Right forelimb (tissue), 1 donor: ENCODE data around the gene CNTN5.
"Not testable (repeated sequence)": the region's sequence is repeated elsewhere in the genome, so short reads cannot be mapped to it uniquely, and the experiment has no call there.

Experiments
- DNase-seq: peaks from one replicate; pipeline ENCODE4 v3.0.0-alpha.2; 2018

Gene CNTN5

GRCh38 chr11:100257238-100257803 is 1236.6 kb downstream of the CNTN5 start:
- DNase-seq = not testable (repeated sequence)

DNA sequence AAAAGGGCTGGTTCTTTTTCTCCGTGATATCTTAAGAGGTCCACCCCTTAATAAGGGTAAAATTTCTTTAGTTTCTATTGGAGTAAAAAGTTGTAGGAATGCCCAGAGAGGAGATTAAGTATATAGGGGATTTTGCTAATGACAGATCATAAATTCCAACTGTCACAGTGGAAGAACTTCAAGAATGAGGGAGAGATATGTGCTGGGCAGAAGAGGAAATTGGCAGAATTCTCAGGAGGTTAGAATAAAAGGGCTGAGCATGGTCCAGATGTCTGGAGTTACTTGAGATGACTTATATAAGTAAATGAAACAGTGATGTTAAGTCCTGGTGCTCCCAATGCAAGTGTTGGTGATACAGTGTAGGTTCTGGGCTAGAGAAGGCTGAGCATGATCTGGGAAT is 1248.8 kb downstream of the CNTN5 start:
- DNase-seq = no peak

DNA sequence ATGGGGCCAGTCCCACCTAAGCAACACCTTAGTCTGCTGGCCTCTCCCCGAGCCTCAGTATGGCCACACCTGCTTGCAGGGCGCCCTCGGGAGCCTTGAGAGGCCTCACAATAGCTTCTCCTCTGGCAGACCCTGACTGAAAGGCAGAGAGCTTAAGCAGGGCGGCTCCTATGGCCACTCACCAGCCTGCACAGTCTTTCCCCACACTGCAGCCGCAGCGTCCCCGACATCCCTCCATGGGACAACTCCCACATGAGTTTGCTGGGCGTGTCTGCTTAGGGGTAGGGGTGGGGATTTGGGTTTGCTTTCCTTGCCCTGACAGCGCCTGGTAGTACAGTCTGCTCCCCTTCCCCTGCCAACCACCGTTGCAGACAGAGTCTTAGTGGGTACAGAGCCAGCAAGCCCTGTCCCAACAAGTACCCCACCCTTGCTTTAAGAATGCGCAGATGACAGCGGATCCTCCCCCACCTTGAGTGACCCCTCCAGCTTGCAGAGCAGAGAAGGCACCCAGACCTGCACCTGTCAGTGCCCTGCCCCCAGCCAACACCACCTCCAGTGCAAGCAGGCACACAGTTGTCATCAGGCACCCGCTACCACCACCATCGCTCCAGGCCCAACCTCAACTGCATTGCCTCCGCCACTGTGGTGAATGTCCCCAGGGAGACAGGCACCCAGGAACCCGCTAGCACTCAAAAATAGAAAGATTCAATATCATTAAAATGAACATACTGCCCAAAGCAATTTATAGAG is 1252.5 kb downstream of the CNTN5 start:
- DNase-seq = no peak

- DNase-seq = not testable (repeated sequence)
These were observed 1253.7 kb downstream of the CNTN5 start for GRCh38 chr11:100274466-100274865.

DNA sequence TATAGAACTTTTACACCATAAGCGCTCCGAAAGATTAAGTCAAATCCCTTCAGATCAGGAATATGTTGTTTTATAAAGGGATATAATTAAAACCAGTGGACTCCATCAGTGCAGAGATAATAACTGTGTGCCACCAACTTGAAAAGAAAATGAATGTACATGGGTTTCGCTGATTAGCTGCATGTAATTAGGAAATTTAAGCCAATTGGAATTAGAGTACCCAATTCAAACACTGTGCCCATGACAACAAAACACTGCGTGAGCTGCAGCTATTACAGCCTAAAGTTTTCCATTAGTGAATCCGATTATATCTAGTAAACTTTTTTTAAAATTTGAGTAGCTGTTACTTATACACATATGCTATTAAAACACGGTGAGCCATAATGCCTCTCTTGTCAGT is 1274.0 kb downstream of the CNTN5 start:
- no peak for DNase-seq

DNA sequence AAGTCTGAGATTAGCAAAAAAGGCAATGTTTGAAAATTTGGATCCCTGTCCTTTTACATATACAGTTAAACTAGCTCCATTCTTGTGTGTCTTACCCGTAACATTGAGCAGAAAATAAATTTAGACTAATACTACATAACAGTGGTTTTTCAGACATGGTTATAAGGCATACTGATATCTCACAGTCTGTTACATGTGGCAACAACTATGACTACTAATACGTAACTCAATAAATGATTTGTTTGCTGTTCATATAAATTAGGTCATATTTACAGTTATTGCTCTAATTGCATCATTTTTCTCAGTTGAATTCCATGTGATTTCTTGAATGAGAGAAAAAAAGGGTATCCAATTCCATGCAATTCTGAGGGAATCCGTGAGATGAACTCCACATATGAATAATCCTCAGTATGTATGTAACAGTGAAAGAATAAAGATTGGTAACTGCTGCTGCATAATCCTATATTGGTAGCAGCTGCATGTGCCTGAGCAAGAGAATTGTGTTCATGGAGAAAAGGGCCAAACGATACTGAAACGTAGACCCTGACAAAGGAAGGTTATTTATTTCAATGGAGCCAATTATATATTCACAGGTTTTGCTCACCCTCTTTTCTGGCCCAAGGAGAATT is 1275.4 kb downstream of the CNTN5 start:
- no peak for DNase-seq

DNA sequence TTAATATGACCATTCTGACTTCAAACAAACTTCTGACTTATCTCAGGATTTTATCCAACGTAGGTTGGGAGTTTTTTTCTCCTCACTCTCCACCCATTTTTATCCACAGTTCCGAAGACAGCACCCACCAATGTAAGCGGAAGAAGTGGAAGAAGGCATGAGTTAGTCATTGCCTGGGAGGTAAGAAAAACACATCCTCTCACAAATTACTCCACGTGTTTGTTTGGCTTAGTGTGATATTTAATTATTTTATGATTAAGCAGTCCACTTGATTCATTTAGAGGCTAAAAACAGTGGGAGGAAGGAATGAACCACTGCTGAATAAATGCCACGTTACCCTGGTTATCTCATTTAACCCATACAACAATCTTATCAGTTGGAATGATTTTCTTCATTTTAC is 1276.8 kb downstream of the CNTN5 start:
- DNase-seq = no peak

GRCh38 chr11:100302824-100303223 is 1282.1 kb downstream of the CNTN5 start:
- no peak for DNase-seq

GRCh38 chr11:100303897-100304296 is 1283.1 kb downstream of the CNTN5 start:
- DNase-seq = no peak

GRCh38 chr11:100308202-100308601 is 1287.5 kb downstream of the CNTN5 start:
- no peak for DNase-seq

GRCh38 chr11:100315946-100316345 is 1295.2 kb downstream of the CNTN5 start:
- no peak for DNase-seq

- DNase-seq = no peak
These were observed 1296.2 kb downstream of the CNTN5 start for GRCh38 chr11:100316952-100317351.

- DNase-seq = no peak
These were observed 1298.9 kb downstream of the CNTN5 start for GRCh38 chr11:100319691-100320090.

- DNase-seq = no peak
These were observed 1308.0 kb downstream of the CNTN5 start for GRCh38 chr11:100328626-100329340.

- DNase-seq = no peak
These were observed 1308.6 kb downstream of the CNTN5 start for GRCh38 chr11:100329352-100329751.

DNA sequence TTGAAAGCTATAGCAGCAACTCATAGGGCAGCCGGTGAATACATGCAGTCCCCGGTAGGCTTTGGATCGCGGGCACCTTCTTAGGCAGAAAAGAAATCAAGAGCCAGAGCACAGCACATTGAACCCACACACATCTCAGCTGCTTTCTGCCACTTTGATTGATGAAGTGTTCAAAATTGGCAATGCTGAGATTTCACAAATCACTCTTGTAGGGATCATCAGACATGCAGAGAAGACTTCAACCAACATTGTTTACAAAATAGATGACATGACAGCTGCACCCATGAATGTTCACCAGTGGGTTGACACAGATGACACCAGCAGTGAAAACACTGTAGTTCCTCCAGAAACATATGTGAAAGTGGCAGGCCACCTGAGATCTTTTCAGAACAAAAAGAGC is 1316.1 kb downstream of the CNTN5 start:
- DNase-seq = no peak

DNA sequence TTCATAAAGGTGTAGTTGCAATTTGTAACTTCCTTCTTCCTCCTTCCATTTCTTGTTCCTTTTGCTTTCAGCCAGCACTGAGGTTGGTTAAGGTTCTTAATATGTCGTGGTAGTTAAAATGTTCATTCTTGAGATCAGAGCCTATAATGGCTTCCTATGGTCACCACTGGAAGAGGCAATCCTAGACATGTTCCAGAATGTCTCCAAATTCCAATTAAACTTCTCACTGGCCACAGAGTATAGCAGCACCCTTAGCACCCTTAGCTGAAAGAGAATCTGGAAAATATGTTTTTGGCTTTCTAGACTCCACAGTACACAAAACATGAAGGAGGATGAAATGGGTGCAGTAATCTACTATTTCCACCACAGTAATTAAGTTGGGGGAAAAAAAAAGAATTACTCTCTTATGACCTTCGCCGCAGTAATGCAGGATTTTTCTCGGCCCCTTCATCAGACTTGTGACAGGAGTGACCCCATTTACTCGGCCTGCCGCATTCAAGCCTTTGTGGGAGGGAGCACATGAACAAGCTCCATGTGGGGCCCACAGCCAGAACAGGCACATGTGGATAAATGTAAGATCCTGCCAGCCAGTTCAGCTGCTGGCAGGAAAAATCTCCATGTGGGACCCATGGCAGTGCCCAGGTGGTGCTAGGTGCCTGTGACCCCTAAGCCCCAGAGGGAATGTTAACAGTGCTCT is 1317.5 kb downstream of the CNTN5 start:
- no peak for DNase-seq

DNA sequence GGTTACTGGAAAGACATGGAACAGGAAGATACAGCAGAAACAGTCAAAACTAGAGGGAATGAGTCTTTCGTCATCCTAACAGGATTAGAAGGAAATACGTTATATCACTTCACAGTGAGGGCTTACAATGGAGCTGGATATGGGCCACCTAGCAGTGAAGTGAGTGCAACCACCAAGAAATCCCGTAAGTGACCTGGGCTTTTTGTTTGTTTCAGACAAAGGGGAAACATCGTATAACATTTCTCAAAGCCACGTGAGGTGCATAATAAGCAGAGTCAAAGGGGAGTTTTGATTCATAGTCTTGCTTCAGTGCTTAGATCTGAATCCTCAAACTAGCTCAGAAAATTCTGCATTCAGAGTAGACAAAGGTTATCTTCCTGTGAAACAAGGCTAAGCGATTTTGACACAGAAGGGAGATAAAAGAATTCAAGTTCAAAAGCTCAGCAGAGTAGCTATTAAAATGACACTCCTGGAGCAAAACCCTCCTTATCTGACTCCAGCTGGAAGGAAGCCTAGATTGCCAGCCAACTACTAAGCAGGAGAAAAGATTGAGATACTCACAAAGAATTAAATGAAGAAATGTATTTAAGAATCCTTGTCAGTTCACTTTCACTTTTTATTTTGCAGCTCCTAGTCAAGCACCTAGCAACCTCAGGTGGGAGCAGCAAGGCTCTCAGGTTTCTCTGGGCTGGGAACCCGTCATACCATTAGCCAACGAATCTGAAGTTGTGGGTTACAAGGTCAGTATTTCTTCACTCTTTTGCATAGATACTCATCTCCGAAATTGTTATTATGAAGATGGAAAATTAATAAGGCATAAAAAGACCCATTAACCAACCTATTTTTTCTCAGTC is 1319.9 kb downstream of the CNTN5 start:
- no peak for DNase-seq

DNA sequence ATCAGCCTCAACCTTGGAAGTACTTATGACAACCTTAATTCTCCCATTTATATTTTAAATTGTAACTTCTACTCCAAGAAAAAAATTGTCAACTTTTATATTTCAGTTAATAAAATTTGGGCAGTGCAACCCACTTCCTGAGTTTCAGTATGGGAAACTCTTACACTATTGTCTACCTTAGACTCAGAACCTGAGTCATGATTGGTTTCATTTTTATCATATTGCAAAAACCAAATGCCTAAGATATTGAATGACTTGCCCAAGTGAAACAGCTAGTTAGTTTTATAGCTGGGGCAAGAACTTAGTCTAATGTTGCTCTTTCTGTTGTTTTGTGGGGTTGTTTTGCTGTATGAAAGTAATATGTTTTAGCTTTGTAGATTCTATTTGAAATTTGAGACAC is 1332.3 kb downstream of the CNTN5 start:
- no peak for DNase-seq

- no peak for DNase-seq
These were observed 1334.0 kb downstream of the CNTN5 start for GRCh38 chr11:100354736-100355135.

GRCh38 chr11:100356035-100356434 is 1335.3 kb downstream of the CNTN5 start:
- no peak for DNase-seq

DNA sequence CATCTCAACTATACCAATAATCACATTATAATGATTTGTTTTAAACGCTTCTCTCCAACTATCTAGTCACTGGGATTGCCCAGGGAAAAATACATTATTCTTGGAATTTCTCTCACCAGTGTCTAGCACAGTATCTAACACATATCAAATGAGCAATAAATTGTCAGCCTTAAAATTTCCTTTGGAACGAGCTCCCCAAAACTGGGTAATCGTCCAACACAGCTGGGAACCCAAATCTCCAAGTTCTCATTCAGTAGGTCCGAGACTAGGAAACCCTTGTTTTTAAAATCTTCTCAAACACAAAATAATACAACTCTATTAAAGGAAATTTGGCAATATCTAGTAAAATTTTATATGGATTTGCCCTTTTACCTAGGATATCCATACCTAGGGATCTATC is 1338.5 kb downstream of the CNTN5 start:
- DNase-seq = no peak
